ENCODE results near the gene IGLON5.

IGLON5 gene

GRCh38 chr19:51370230-51370629, 58.8 kb downstream of the IGLON5 start:
- Histone ChIP-seq H3K27ac (ENCODE audit: low read length) (no peak overlapping the region), H3K9me3 (ENCODE audit: control insufficient read depth, low read depth, low read length) (no peaks in the 10 kb centered on the region), H3K4me1 (ENCODE audit: control insufficient read depth, low read depth, low read length) (peaks cover 11% of the 10 kb centered on the region), H3K9ac (ENCODE audit: low read length) (no peak overlapping the region), H3K27me3 (ENCODE audit: control insufficient read depth, insufficient read depth, low read length) (no peaks in the 10 kb centered on the region), H3K36me3 (ENCODE audit: control insufficient read depth, low read depth, low read length) (no peaks in the 10 kb centered on the region), H3K4me3 (ENCODE audit: low read length) (no peak overlapping the region)

DNA sequence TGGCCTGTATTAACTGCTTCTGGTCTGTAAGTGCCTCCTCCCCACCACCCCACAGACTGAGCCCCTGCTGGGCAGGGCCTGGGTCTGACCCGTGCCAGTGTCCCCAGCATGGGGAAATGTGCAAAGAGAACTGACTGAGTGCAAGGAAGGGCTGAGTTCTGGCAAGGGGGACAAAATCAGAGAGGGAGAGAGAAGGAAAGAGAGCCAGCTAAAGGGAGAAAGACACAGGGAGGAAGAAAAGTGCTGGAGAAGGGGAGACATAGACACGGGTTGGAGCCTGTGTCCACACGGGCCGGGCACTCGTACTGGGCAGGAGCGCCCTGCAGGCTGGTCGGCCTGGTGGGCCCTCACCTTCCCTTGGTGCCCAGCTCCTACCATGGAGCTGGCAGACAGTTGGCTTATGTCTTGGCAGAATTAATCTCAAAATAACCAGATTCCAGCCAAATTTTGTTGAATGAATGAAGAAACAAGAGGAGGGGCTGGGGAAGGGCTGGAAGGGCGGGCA, 59.8 kb downstream of the IGLON5 start:
- H3K9ac ChIP-seq (ENCODE audit: low read length), result no peak overlapping the region
- H3K4me1 ChIP-seq (ENCODE audit: control insufficient read depth, low read depth, low read length), result peaks cover 5% of the 10 kb centered on the region
- H3K27me3 ChIP-seq (ENCODE audit: control insufficient read depth, insufficient read depth, low read length), result no peaks in the 10 kb centered on the region

DNA sequence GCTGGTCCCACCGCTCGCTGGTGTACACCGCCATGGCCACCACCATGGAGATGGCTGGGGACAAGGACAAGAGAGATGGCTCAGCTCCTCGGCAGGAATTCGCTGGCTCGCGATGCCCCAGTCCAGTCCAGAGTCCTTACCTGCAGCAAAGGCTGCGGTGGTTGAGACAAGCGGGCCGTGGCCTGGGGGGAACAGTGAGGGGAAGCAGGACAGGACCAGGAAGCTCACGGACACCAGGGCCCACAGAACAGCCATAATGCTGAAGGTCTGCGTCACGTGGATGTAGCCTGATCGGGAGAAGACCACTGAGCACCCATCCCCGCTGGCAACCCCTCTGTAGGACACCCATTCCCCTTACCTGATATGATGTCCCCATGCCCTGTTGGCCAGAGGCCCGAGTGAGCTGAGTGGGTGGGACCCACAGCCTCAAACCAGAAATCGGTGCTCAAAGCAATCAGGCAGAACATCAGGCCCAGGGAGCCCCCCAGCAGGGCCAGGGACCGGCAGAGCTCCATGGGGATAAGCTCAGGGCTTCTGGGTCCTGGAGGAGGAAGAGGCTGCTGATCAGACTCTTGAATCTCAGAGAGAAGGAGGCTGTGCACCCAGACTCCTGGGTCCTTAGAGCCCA, 60.7 kb downstream of the IGLON5 start:
- Histone ChIP-seq H3K36me3 (ENCODE audit: control insufficient read depth, low read depth, low read length) (no peaks in the 10 kb centered on the region), H3K27ac (ENCODE audit: low read length) (no peak overlapping the region), H3K9me3 (ENCODE audit: control insufficient read depth, low read depth, low read length) (no peaks in the 10 kb centered on the region), H3K9ac (ENCODE audit: low read length) (no peak overlapping the region), H3K4me3 (ENCODE audit: low read length) (no peak overlapping the region), H3K4me1 (ENCODE audit: control insufficient read depth, low read depth, low read length) (peaks cover 5% of the 10 kb centered on the region), H3K27me3 (ENCODE audit: control insufficient read depth, insufficient read depth, low read length) (no peaks in the 10 kb centered on the region)

More for the DNA sequence above, 59.8 kb downstream of the IGLON5 start:
- no peaks in the 10 kb centered on the region for H3K9me3 ChIP-seq (ENCODE audit: control insufficient read depth, low read depth, low read length)
- H3K27ac ChIP-seq (ENCODE audit: low read length), result no peak overlapping the region
- H3K4me3 ChIP-seq (ENCODE audit: low read length), result no peak overlapping the region
- H3K36me3 ChIP-seq (ENCODE audit: control insufficient read depth, low read depth, low read length), result no peaks in the 10 kb centered on the region

DNA sequence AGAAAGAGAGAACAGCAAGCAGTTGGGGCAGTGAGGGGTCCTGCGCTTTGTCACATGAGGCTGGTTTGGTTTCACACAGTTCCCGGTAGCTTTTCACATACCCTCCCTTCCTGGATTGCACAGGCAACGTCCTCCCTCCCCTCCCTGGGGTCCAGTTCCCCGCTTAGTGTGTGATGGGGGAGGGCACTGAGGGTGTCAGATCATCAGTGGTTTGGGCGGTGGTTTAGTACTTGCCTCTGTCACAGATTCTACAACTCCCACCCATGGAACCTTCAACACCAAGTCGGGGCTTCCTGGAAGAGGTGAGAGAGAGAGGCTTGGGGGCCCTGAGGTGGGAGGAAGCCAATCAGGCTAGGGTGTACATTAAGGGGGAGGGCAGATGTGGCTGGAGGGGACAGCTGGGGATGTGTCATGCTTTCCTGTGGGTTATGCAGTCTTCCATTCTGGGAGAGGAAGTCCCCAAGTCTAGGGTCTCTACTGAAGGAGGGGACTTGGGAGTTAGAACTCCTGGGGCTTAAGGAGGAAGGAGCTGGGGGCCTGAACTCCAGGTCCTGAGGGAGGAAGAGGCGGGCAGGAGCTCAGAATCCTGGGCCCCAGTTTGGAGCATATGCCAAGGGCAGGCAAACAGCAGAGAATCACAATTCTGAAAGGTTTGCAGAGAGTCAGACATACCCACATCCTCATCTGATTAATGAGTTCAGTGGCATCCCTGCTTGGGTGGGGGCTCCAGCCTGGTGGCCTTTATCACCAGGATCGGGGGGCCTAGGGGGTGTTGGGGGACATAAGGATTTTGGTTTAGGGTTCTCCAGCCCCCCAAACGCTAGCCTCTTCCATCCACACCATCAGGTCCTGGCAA, 61.4 kb downstream of the IGLON5 start, which contains the start of gene NKG7:
Gene NKG7, minus strand, starts transcription at position 6 of the 856 bp plus-strand sequence. CDS start 119 bp downstream, outside the sequence.
- Histone ChIP-seq H3K27me3 (ENCODE audit: control insufficient read depth, insufficient read depth, low read length) (no peaks in the 10 kb centered on the region), H3K4me1 (ENCODE audit: control insufficient read depth, low read depth, low read length) (peaks cover 5% of the 10 kb centered on the region), H3K4me3 (ENCODE audit: low read length) (no peak within 1 kb of the TSS), H3K27ac (ENCODE audit: low read length) (no peak within 1 kb of the TSS), H3K36me3 (ENCODE audit: control insufficient read depth, low read depth, low read length) (no peaks in the 10 kb centered on the region), H3K9ac (ENCODE audit: low read length) (no peak within 1 kb of the TSS), H3K9me3 (ENCODE audit: control insufficient read depth, low read depth, low read length) (no peaks in the 10 kb centered on the region)

DNA sequence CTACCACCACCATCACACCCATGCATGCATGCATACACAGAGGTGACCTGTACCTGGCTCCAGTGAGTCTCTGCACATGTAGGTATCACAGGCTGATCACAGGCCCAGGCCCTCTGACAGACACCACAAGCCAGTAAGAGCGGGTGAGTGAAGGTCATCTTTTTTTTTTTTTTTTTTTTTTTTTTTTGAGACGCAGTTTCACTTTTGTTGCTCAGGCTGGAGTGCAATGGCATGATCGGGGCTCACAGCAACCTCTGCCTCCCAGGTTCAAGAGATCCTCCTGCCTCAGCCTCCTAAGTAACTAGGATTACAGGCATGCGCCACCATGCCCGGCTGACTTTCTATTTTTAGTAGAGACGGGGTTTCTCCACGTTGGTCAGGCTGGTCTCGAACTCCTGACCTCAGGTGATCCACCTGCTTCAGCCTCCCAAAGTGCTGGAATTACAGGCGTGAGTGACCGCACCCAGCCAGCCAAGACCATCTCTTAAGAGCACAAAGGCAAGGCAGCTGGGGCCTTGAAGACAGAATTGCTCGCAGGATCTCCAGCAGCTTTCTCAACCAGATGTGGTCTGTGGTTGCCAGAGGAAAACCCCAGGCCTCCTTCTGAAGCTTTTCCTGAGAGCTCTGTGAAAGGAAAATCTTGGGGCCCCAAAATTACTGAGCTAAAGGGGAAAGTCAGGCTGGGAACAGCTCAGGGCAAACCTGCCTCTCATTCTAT, 64.2 kb downstream of the IGLON5 start:
- H3K36me3 ChIP-seq (ENCODE audit: control insufficient read depth, low read depth, low read length), result no peaks in the 10 kb centered on the region
- no peaks in the 10 kb centered on the region for H3K9me3 ChIP-seq (ENCODE audit: control insufficient read depth, low read depth, low read length)
- no peak overlapping the region for H3K27ac ChIP-seq (ENCODE audit: low read length)
- H3K9ac ChIP-seq (ENCODE audit: low read length), result no peak overlapping the region
- H3K4me3 ChIP-seq (ENCODE audit: low read length), result no peak overlapping the region
- H3K27me3 ChIP-seq (ENCODE audit: control insufficient read depth, insufficient read depth, low read length), result no peaks in the 10 kb centered on the region
- H3K4me1 ChIP-seq (ENCODE audit: control insufficient read depth, low read depth, low read length), result no peaks in the 10 kb centered on the region

- H3K9ac ChIP-seq (ENCODE audit: low read length), result no peak overlapping the region
- H3K9me3 ChIP-seq (ENCODE audit: control insufficient read depth, low read depth, low read length), result peaks cover 3% of the 10 kb centered on the region
- H3K27me3 ChIP-seq (ENCODE audit: control insufficient read depth, insufficient read depth, low read length), result no peaks in the 10 kb centered on the region
- H3K27ac ChIP-seq (ENCODE audit: low read length), result no peak overlapping the region
- no peaks in the 10 kb centered on the region for H3K36me3 ChIP-seq (ENCODE audit: control insufficient read depth, low read depth, low read length)
- H3K4me1 ChIP-seq (ENCODE audit: control insufficient read depth, low read depth, low read length), result no peaks in the 10 kb centered on the region
- no peak overlapping the region for H3K4me3 ChIP-seq (ENCODE audit: low read length)
Observed at GRCh38 chr19:51377422-51377821, 66.0 kb downstream of the IGLON5 start.

GRCh38 chr19:51380379-51380778, 68.9 kb downstream of the IGLON5 start:
- no peak overlapping the region for H3K27ac ChIP-seq (ENCODE audit: low read length)
- no peak overlapping the region for H3K9ac ChIP-seq (ENCODE audit: low read length)
- no peak overlapping the region for H3K4me3 ChIP-seq (ENCODE audit: low read length)
- H3K4me1 ChIP-seq (ENCODE audit: control insufficient read depth, low read depth, low read length), result no peaks in the 10 kb centered on the region
- H3K9me3 ChIP-seq (ENCODE audit: control insufficient read depth, low read depth, low read length), result peaks cover 3% of the 10 kb centered on the region
- H3K27me3 ChIP-seq (ENCODE audit: control insufficient read depth, insufficient read depth, low read length), result no peaks in the 10 kb centered on the region
- no peaks in the 10 kb centered on the region for H3K36me3 ChIP-seq (ENCODE audit: control insufficient read depth, low read depth, low read length)
